CD4-positive, alpha-beta T cell treated with Interleukin-1 beta for 1 hour (primary cell): ENCODE measurements around the gene RBBP7.

Experiments
- DNase-seq, 2 donors: peaks; one replicate each; pipeline ENCODE4 v3.0.0-alpha.2; 2020 to 2022

The RBBP7 gene

DNA sequence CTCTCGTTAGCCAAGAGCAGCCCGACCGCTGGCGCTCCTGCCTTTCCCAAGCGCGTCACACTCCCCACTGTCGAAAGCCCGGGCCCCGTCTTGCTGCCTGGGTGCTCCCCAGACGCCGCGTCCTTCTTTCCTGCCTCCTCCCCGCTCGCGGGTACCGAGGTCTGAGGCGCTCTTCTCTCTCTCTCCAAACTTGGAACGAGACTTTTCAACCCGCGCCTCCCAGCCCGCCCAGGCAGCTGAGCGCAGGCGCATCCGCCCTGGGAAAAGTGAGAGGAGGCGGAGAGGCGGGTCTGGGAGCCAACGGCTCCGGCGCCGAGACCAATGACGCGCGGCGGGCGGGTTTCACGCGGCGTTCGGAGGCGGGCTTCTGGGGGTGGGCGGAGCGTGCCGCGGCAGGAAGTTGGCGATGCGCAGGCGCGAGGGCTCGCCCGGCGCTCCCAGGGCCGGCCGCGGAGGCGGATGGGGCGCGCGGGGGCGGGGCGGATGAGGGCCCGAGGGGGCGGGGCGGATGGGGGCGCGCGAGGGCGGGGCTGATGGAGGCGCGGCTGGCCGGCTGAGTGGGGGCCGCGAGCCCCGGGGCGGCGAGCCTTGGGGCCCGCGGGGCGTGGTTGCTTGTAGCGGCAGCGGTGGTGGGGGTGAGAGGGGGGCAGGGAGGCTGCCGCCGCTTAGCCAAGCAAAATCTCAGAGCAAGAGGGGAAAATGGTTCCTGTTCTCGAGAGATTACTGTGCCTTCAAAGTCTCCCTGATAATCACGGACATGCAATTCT lies at the start of gene RBBP7:
RBBP7 (minus strand) TSS at position 268 of the 767 bp plus-strand sequence. CDS start 309 bp downstream, outside the sequence.
- peak; percentile 92 to 95 for DNase-seq

DNA sequence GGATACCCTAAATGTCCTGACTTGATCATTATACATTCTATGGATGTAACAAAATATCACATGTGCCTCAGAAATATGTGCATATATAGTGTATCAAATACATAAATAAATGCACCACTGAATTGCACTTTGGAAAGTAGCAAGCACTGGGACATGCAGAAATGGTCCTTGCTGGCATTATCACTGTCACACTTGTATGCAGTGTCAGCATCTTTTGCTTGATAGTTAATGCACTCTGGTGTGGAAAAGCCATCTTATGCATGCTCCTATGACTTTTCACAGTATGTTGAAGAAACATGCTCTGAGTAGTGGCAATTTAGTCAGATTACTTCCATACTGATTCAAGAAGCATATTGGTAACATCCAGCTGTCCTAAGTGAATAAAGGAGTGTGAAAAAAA lies 48.8 kb upstream of the RBBP7 start:
- no peak for DNase-seq

DNA sequence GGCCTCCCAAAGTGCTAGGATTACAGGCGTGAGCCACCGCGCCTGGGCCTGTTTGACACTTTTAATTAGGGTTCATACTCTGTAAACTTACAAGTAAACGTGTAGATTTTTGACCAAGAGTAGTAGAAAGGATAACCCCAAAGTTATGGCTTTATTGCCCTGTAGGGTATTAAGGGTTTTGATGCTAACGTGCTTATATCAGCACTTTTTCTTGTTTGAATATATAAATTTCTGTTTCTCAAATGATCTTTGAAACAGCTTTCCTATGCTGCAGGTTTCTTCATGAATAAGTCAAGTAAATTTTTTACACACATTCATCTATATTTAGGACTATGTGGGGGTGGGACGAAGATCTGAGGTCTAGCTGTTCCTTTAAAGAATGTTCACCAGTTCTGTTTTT lies 47.0 kb upstream of the RBBP7 start:
- DNase-seq, result no peak

DNA sequence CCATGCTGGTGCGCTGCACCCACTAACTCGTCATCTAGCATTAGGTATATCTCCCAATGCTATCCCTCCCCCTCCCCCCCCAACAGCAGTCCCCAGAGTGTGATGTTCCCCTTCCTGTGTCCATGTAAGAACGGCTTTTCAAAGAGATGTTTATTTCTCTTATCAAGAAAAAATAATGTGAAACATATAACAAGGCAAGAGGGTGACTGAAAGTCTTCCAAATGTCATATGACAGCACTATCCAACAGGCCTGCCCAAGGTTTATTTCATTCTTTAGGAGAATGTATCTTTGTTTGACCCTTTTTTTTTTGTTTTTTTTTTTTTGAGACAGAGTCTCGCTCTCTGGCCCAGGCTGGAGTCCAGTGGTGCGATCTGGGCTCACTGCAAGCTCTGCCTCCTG lies 46.4 kb upstream of the RBBP7 start:
- no peak for DNase-seq

DNA sequence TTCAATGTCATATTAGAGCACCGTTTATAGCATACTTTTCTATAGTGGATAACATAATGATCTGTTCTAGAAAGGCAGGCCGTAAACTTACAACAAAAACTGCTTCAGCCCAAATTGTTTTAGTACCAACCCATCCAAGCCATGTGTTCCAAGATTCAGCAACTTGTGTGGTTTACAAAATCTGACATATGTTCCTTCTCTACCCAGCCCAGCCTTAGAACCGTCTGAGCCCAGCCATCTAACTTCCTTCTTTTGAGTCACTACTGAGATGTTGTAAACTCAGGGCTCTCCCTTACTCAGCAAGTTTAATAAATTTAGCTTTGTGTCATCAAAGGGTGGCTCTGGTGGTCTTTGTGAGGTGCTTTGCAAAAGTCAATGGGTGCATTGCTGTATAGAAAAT lies 43.9 kb upstream of the RBBP7 start:
- peak in 1 of 2 donors; percentile 14 for DNase-seq

DNA sequence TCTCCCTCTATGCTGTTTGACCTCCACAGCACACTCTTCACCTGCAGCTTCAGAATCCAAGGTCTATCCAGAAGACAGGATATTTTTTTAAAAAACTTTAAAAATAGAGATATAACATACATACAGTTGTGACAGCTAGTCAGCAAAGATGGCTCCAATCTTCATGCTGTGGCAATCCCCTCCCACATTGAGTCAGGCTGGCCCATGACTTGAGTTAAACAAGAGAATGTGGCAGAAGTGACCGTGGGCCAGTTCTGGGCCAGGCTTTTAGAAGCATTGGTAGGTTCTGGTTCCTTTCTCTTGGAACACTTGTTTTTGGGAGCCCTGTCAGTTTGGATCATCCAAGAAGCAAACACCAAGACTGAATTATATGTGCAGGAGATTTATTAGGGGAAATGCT lies 40.2 kb upstream of the RBBP7 start:
- no peak for DNase-seq

DNA sequence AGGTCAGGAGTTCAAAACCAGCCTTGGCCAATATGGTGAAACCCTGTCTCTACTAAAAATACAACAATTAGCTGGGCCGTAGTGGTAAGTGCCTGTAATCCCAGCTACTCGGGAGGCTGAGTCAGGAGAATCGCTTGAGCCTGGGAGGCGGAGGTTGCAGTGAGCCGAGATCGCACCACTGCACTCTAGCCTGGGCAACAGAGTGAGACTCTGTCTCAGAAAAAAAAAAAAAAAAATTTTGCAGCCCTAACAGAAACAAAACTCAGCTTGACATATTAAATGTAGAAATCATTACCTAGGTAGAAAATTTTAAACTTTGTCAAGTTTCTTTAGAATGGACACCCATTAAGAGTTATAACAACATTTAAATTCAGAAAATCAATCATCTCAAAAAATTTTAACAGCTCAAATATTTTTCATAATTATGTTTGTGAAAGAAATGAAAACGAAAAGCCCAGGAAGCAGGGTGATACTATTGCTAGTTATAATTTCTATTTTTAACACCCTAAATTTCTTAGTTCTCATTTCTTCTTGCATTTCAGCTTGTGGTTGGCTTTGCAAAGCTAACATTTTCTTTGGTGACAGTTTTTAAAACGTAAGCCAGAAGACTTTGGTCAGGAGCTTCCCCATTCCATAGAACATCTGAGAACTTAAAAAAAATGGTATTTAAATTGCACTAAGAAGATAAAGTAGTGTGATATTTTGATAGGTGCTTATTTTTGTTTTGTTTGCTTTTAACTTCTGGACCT lies 33.3 kb upstream of the RBBP7 start:
- DNase-seq, result no peak

DNA sequence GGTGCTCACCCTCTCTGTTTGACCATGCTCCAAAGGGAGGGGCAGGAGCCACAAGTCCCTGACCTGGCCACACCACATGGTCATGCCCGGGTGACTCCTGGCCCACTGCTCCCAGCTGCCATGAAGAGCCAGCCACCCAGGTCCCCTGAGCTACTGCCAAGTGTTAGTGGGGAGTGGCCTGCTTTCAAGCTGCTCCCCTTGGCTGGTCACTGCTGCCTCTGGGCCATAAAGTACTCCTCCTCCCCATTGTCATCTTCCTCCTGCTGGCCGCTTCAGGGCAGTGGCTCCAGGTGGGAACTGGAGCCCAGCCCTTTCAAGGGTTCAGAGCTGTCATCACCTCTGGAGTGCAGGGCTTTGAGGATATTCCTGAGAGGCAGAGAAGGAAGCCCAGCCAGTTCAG lies 27.3 kb upstream of the RBBP7 start:
- no peak for DNase-seq

DNA sequence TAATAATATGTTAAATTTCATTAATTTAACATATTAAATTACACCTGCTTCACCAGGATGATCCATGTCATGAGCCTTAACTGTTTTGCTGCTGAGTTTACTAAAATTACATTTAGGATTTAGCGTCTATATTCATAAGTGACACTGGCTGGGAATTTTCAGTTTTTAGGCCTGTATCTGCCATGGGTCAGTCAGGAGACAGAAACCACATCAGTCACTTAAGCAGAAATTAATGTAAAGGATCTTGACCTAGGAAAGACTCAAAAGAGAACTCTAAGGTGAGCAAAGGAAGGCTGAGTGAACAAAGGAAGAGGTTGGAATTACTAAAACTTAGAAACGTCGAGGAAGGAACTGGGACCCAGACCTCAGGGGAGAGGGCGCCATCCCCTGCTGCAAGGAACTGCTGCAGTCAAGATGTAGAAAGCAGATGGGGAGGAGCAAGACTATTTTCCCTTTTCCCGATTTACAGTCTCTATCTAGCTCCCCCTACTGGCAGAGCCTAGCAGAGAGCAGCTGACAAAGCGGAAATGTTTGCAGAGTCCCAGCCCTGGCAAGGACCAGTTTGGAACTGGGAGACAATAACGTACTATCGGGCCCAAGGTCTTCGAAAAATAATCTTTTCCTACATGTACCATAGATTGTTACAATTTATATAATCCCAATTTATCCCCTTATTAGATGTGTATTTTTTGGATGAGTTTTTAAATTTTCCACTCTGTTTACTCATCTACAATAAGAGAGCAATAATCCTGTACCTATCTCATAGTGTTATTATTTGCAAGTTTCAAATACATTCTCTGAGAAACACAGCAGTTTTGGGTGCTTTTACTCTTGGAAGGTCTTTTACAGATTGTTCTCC lies 22.6 kb upstream of the RBBP7 start:
- peak; percentile 49 to 68 for DNase-seq

DNA sequence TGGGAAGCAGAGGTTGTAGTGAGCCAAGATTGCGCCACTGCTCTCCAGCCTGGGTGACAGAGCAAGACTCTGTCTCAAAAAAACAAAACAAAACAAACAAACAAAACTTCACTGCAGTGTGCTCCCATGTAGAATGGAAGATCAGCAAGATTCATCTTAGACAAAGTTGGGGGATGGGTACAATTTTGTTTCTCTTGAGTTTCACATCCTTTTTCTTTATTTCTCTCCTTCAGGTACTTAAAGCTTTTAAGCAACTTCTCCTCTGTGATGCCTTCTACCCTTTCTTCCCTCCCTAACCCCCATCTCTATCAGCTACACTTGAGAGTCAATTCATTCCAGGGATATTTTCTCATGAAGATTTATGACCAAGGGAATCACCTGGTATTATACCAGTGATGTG lies 15.5 kb upstream of the RBBP7 start:
- DNase-seq, result no peak

DNA sequence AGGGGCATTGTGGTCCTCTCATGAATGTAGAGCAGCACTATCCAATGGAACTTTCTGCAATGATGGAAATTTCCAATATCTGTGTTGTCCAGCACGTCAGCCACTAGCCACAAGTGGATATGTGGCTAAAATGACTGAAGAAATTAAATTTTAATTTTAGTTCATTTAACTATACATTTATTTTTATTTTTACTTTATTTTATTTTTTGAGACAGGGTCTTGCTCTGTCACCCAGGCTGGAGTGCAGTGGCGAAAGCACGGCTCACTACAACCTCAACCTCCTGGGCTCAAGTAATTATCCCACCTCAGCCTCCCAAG lies 13.3 kb upstream of the RBBP7 start:
- no peak for DNase-seq

DNA sequence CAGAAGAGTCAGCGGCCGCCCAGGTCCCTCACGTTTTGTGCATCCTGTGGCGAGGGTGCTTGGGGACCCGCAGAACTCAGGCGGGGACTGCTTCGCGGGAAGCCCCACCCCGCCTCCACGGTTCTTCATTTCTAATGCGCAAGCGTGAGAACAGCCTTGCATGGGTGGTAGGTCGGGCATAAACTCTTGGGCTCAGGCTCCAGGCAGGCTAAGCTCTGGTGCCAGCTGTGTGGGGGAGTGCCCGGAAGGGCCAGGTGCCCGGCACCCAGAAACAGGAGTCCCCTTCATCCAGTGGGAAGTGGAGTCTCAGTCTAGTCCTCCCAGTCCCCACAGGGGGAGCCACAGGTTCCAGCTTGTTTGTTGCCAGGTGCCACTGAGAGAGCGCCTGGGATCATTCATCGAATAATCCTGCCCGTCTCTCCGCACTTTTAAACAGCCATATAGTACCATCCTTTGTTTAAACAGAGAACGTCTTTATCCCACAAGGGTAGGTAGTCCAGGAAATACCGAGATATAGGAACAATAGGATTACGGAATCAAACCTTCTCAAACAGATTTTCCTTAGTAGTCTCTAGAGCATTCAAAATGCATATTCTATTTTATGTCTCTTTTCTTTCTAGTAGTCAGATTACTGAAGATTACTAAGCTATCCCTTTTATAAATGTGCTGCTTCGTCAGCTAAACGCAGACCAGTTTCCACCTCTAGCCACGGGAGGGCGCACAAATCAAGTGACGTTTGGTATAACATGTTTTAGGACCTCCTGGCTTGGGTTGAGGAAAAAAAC lies 12.7 kb upstream of the RBBP7 start:
- peak; percentile 66 to 68 for DNase-seq

DNA sequence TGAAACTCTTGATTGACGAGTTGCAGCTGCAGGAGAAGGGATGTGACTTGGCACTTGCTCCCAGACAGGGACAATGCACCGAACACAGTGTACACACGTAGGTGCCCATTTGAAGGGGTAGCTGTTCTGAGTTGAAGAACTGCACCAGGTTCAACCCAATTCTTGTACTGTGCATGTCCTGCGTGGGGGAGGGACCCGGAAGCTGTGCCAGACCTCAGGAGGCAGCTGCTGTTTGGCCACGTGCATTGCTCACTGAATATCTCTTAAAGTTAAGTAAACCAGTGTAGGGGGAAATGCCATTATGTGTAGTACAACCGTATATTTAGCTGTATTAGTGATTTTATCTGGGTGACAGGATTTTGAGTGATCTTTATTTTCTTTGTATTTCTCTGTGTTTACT lies 12.0 kb upstream of the RBBP7 start:
- peak in 1 of 2 donors; percentile 10 for DNase-seq

DNA sequence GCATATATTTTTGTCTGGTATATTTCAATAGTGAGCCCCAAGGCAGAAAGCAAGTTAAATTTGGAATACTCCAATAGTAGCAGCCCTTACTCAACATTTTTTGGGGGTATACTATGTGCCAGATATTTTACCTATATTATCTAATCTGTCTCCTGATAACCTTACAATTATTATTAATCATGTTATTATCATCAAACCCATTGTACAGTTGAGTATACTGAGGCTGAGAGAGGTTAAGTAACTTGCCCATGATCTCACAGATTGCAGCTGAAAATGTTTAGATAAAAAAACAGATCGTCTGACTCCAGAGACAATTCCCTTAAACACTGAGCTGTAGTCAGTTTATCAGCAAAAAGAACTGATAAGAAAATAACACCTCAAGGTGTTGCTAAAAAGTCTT lies 6.5 kb upstream of the RBBP7 start:
- no peak for DNase-seq

DNA sequence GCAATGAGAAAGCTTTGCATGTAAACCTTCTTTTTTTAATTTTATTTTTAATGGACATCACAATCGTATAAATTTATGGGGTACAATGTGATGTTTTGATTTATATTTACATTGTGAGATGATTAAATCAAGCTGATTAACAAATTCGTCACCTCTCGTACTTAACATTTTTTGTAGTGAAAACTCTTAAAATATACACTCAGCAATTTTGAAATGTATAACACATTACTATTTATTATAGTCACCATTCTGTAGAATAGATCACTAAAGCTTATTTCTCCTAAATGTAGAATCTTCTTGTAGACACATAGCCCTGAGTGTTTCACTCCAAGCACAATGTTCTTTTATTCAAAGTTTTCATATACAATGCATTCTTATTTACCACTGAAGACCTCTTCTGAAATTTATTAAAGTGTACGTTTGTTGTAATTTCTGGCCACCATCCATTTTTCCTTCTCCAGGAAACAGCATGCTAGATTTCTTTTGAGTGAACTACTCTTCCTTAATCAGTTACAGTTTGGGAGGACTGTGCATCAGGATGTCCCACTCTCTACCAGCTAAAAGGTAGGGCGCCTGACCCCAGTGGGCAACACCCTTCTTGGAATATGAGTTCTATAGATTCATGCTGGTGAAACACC lies 4.4 kb upstream of the RBBP7 start:
- no peak for DNase-seq

DNA sequence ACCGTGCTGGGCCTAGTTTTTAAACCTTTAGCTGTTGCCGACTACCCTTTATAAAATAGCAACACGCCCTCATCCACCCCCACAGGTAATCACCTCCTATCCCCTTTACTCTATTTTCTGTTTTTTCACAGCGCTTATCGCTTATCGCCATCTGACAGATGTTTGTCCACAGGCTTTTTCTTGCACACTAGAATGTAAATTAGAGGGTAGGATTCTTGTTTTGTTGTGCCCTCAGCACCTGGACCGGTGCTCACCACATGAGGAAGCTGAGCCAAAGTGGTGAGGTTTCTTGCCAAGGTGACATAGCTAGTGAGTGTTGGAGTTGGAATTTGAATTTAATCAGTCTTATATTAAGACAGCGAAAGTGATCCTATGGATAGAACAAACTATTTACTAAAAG lies 2.9 kb upstream of the RBBP7 start:
- no peak for DNase-seq

DNA sequence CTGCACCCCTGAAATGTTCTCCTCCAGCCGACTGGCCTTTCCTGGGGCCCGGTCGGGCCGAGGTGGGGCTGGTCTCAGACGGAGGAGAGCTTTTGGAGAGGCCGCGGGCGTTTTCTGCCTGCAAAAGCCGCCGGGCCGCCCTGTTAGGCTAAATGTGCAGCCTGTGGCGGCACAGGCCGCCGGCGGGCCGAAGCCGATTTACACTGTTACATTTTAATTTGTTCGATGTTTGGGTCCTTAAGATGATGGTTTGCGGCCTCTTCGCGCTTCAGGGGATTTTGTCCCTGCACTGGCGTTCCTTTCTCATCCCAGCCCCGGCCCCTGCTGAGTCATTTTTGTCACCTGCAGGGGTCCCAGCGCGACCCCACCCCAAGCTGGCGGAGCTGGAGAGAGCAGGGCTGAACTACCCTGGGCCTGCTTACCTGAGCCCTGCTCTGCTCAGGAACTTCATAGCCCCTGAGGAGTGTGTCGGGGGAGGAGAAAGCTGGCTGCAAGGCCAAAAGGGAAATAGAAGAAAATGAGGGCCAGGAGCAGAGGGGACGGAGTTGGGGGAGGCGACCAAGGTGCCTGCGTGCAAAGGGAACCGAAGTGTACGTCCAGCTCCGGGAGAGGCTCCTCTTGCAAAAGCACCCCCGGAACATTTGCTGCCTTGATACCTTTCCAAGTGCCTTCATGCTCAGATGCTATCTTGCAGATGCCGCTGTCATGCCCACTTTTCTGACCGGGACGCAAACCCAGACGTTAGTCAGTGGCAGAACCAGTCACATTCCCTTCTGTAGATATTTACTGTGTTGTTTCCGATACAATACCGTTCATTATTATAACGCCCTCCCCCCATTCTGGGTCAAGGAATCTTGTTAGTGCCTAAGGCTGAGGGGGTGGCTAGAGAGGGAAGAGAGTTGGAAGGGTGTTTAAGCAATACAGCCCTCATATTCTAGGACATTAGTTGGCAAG lies 977 bp upstream of the RBBP7 start:
- DNase-seq, result no peak

DNA sequence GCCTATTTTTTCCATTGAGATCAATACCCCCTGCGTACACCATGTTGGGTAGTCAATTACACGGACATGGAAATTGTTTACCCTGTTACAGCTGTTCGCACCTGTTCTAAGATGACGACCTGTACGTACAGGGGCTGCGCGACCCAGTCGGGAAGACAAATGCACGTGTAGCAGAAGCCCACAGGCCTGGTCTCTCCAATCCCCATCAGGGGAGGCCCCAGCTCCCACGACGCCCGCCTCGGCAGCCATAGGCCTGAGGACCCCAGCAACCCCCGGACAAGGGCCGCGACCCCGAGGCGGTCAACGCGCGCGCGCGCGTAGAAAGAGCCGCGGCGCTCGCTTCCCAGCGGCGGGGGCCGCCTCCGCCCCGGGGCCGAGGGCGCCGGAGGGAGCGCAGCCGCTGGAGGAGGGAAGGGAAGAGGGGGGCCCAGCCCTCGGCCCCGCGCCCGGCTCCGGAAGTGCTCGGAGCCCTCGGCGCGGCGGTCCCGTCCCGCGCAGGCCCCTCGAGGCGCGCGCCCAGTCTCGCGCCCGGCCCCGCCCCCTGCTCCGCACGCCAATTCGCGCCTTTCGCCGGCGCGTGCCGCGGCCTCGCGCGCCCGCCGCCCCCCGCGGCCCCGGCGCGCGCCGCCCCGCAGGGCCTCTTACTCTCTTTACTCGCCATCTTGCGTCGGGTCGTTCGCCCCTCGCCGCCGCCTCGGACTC lies 618 bp downstream of the RBBP7 start:
- DNase-seq, result peak; percentile 54 to 63

DNA sequence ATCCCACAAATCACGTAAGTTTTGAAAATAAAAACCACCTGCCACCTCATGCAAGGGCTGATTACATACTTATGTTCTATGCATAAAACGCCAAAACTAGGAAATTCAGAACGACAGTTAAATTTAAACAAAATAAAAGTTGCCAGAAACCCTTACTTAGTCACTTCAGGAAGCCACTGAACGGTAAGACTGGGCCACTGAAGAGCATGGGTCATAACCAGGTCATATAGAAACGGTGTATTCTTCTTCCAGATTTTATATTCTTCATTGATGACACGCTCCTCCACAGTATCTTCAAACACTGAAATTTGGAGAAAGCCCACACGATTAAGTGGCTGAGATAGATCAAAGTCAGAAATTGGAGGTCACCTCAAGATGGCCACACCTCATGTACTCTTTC lies 1.2 kb downstream of the RBBP7 start:
- no peak for DNase-seq

DNA sequence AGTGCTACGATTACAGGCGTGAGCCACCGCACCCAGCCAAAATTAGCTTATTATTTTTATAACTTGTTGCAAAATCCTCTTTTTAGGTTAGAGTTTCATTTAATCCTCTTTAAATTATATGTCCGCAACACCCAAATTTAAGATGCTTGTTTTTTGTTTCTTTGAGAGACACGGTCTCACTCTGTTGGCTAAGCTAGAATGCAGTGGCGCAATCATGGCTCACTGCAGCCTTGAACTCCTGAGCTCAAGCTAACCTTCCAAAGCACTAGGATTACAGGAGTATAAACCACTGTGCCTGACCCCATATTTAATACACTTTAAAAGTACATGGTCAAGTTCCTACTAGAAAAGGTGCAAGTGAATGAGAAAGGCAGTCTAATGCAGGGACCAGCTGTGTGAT lies 2.2 kb downstream of the RBBP7 start:
- DNase-seq, result no peak
